Measurements from ENCODE around the gene BRMS1L. TPM values are rescaled to one million over a fixed set of nuclear protein-coding genes. Genes with fewer than 3 reads are reported as not detected.

The BRMS1L gene
- total and polyA plus RNA-seq, 9 donors, result 4.0 to 13.3 (median 9.8) TPM

GRCh38 chr14:35883677-35884293, 57.6 kb downstream of the BRMS1L start:
- Histone ChIP-seq H3K4me1 (ENCODE audit: insufficient read depth) (peaks cover 3% of the 10 kb centered on the region), H3K36me3 (no peaks in the 10 kb centered on the region), H3K27me3 (no peaks in the 10 kb centered on the region), H3K27ac (no peak overlapping the region), H3K9me3 (no peaks in the 10 kb centered on the region), H3K4me3 (no peak overlapping the region)
- intact Hi-C loops (cut with DNase I), result no loop called here
- no peak for TF ChIP-seq POLR2A (IDR thresholded peaks at IDR 0.05)
- no peak for TF ChIP-seq CTCF (IDR thresholded peaks at IDR 0.05)
- no peak for TF ChIP-seq EP300 (IDR thresholded peaks at IDR 0.05)
- WGBS, 3 donors, result 27 to 36% (median 29%) methylated on average over 7 of the region's 7 CpGs
- no peak for DNase-seq

DNA sequence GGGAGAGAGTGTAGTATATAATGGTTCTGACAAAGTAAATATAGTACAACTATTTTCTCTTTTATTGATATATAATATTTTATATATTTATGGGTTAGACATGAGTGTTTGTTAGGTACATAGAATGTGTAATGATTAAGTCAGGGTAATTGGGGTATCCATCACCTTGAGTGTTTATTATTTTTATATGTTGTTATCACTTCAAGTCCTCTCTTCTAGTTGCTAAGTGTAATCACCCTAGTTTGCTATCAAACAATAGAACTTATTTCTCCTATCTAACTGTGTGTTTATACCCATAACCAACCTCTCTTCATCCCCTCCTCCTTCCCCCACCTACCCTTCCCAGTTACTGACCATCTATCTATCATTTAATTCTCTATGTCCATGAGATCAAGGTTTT, 64.2 kb downstream of the BRMS1L start:
- TF ChIP-seq EP300 (IDR thresholded peaks at IDR 0.05), result no peak
- Histone ChIP-seq H3K27me3 (no peaks in the 10 kb centered on the region), H3K27ac (no peak overlapping the region), H3K9me3 (no peaks in the 10 kb centered on the region), H3K4me3 (no peak overlapping the region), H3K4me1 (ENCODE audit: insufficient read depth) (no peaks in the 10 kb centered on the region), H3K36me3 (no peaks in the 10 kb centered on the region)
- intact Hi-C loops (cut with DNase I), result no loop called here
- no peak for DNase-seq

DNA sequence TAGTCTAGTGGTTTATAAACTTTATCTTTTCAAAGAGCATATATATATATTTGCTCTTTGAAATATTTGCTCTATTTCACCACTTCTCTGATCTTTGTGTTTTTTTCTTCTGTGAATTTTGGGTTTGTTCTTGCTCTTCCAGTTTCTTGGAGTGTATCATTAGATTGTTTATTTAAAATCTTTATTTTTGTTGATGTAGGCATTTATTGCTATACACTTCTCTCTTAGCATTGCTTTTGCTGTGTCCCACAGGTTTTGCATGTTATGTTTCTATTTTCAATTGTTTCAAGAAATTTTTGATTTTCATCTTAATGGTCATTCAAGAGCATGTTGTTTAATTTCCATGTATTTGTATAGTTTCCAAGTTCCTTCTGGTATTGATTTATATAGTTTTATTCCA, 69.1 kb downstream of the BRMS1L start:
- DNase-seq, result no peak
- TF ChIP-seq EP300 (IDR thresholded peaks at IDR 0.05) (no peak), POLR2A (IDR thresholded peaks at IDR 0.05) (no peak), CTCF (IDR thresholded peaks at IDR 0.05) (no peak)
- no peak overlapping the region for H3K4me3 ChIP-seq
- no peaks in the 10 kb centered on the region for H3K4me1 ChIP-seq (ENCODE audit: insufficient read depth)
- no peak overlapping the region for H3K27ac ChIP-seq
- H3K9me3 ChIP-seq, result no peaks in the 10 kb centered on the region
- intact Hi-C loops (cut with DNase I), result no loop called here
- no peaks in the 10 kb centered on the region for H3K36me3 ChIP-seq
- H3K27me3 ChIP-seq, result no peaks in the 10 kb centered on the region

DNA sequence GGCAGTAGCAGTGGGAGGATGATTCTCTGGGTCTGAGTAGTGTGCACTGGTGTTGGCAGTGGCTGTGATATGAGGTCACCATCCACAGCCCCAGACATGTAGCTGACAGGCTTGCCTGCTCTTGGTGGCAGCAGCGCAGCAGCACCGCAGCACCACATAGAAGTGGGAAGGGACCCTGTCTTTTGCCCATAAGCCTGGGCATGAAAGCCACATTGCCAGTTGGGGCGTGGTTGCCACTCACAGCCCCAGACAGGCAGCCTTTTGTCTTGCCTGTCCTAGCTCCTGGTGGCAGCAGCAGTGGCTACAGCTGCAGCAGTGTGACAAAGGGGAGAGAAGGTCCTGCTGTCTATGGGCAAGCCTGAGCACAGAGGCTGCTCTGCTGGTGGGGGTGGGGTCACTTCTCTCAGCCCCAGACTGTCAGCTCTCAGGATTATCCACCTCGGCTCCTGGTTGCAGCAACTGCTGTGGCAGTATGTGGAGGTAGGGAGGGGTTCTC, 71.5 kb downstream of the BRMS1L start:
- 72 to 85% (median 76%) methylated on average over 4 of the region's 4 CpGs for WGBS, 3 donors
- Histone ChIP-seq H3K4me3 (no peak overlapping the region), H3K27me3 (no peaks in the 10 kb centered on the region), H3K36me3 (no peaks in the 10 kb centered on the region), H3K4me1 (ENCODE audit: insufficient read depth) (no peaks in the 10 kb centered on the region), H3K9me3 (no peaks in the 10 kb centered on the region), H3K27ac (no peak overlapping the region)
- intact Hi-C loops (cut with DNase I), result no loop called here
- TF ChIP-seq EP300 (IDR thresholded peaks at IDR 0.05), result no peak
- TF ChIP-seq CTCF (IDR thresholded peaks at IDR 0.05), result no peak
- no peak for TF ChIP-seq POLR2A (IDR thresholded peaks at IDR 0.05)
- DNase-seq, result no peak

- H3K4me1 ChIP-seq (ENCODE audit: insufficient read depth), result no peaks in the 10 kb centered on the region
- 88 to 91% (median 89%) methylated on average over 4 of the region's 4 CpGs for WGBS, 3 donors
- no peak overlapping the region for H3K27ac ChIP-seq
- DNase-seq, result no peak
- no peaks in the 10 kb centered on the region for H3K27me3 ChIP-seq
- no peaks in the 10 kb centered on the region for H3K9me3 ChIP-seq
- H3K4me3 ChIP-seq, result no peak overlapping the region
- intact Hi-C loops (cut with DNase I), result no loop called here
- no peak for TF ChIP-seq EP300 (IDR thresholded peaks at IDR 0.05)
- no peak for TF ChIP-seq CTCF (IDR thresholded peaks at IDR 0.05)
- TF ChIP-seq POLR2A (IDR thresholded peaks at IDR 0.05), result no peak
- no peaks in the 10 kb centered on the region for H3K36me3 ChIP-seq
Measured at GRCh38 chr14:35898217-35898775, 72.2 kb downstream of the BRMS1L start.
